GM12873 (cell line): ENCODE data around the gene SYF2.
A peak's percentile ranks its signal among the peaks of the same experiment; 100 is the strongest.

Source experiments
- TF ChIP-seq, protein P1 (sequence below): IDR thresholded peaks from 2 replicates; pipeline ENCODE4 v1.5.1; 2012; ENCODE audit warnings: low read depth, mild to moderate bottlenecking, moderate library complexity, low read length, control low read depth; ENCODE audit not compliant: insufficient read depth; ENCODE audit errors: missing control alignments

The SYF2 gene

DNA sequence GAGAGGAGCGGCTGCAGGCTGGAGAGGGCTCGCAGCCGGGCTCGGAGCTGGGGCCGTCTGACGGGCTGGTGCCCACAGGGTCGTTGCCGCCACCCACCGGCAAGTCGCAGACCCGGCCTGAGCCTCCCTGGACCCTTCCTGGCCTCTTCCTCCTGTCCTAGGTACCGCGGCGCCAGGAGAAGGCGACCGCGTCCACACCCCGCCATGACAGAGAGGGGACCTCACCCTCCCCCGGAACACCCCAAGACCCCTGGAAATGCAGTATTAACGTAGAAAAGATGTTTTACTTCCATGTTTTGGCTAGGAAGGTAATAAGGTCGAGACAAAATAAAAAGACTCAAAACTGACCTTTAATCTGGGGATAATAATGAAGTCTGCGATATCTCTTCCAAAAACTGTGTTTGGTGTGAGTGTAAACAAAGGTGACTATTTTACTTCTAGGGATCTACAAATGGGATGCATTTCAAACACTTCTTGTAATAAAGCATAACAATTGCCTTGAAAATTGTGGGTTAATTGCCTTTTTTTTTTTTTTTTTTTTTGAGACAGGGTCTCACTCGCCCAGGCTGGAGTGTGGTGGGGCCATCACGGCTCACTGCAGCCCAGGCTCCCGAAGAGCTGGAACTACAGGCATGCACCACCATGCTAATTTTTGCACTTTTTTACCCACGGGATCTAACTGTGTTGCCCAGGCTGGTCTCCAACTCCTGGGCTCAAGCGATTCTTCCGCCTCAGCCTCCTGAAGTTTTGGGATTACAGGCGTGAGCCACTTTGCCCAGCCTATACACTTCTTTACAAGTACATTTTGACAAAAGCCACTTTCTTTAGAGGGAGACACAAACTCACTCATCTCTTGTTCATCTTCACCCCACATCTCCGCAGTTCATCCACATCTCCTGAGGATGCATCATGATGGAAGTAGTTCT is 15.8 kb upstream of the SYF2 start:
- TF ChIP-seq, protein P1, sequence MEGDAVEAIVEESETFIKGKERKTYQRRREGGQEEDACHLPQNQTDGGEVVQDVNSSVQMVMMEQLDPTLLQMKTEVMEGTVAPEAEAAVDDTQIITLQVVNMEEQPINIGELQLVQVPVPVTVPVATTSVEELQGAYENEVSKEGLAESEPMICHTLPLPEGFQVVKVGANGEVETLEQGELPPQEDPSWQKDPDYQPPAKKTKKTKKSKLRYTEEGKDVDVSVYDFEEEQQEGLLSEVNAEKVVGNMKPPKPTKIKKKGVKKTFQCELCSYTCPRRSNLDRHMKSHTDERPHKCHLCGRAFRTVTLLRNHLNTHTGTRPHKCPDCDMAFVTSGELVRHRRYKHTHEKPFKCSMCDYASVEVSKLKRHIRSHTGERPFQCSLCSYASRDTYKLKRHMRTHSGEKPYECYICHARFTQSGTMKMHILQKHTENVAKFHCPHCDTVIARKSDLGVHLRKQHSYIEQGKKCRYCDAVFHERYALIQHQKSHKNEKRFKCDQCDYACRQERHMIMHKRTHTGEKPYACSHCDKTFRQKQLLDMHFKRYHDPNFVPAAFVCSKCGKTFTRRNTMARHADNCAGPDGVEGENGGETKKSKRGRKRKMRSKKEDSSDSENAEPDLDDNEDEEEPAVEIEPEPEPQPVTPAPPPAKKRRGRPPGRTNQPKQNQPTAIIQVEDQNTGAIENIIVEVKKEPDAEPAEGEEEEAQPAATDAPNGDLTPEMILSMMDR = peak; percentile 41

DNA sequence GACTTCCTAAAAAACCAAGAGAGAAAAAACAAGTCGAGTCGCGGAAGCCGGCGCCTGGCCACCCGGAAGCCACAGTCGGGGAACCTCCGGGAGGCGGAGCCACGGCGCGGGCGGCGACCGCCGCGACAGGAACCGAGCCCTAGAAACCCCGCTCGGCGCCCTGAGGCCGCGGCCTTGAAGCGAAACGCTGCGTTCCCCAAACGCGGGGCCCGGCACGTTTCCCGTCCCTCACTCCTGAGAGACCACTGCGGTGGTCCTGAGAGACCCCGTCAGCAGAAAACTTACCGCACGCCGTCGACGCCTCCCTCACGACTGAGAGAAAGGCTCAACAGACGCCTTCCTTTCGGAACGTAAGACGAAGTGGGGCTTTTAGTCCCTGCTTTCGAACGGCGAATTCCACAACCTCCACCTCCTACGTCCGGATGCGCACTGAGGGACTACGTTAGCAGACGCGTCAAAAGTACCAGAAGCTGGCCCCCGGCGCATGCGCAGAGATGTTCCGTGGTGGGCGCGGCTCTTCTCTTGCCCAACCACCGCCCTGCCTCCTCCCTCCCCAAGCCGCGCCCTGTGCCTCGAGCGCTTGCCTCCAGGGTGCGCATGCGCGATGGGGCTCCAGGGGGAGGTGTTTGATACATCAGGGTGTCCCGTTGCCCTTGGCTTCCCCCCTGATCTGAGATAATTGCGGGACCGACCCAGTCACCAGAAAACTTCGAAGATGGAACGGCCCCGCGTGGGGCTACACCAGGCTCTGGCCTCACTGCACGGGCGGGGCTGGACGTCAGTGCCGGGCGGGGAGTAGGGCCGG is 14.9 kb upstream of the SYF2 start, which contains the start of gene RSRP1:
Gene RSRP1 (minus strand): TSS at position 431 of the 805 bp plus-strand sequence. CDS start 491 bp downstream, outside the sequence.
- TF ChIP-seq, protein P1 = no peak

DNA sequence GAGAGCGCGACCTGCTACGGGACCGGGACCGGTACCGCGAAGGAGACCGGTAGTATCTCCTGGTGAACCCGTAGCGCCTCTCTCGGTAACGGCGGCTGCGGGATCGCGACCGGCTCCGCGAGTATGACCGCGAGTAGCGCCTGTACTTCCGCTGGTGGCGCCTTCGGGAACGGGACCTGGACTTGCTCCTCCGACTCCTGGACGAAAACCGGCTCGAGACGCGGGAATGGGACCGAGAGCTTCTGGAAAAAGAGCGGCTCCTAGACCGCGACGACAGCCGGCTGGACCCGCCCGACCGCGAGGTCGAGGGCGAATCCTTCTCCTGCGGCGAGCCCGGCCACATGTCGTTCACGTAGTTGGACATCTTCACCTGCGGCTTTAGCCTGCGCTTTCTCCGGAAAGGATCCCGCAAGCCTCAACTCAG is 14.3 kb upstream of the SYF2 start:
- TF ChIP-seq, protein P1 = peak; percentile 3

DNA sequence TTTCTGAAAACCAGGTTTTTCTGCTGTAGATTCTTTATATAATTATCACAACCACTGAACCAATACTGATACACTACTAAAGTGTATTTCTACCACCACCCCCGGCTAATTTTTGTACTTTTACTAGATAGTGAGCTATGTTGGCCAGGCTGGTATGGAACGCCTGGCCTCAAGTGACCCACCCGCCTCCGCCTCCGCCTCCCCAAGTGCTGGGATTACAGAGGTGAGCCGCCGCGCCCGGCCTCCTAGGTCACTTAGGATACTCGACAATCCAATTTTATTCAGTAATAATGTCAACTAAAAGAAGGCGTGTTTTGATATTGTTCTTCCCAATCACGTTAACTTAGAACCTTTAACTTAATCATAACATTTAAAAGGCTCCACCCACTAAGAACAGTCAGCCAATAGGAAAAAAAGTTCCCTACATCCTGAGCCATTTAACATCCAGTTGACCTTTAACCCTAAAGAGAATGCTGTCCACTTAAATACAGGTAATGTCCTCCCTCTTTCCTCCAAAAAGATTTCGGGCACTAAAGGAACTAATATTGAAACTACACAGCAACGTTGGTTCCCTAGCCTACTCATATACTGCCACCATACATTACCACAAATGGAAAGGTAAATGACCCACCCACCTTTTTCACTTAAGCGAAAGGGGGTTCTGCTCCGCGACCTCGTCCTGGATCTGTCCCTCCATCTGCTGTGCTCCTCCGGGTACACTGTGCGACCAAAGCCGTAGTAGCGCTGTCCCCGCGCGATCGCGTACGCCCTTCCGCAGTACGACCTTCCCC is 13.7 kb upstream of the SYF2 start:
- TF ChIP-seq, protein P1 = no peak

DNA sequence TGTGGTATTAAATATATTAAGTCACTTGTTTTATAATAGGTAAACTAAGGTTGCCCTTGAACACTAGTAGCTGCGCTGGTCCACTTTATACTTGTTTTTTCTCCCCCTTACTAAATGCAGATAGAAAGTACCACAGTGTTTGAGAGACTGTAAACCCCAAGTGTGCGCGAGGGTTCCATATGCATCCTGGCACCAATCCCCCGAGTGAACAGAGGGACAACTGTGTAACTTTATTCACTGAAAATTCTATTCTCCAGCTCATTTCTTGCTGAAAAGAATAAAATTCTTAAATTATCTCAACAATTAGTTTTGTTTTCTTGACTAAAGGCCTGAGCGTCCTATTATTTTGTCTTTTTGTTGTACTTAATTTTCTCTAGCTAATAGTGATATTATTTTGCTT is 13.1 kb upstream of the SYF2 start:
- TF ChIP-seq, protein P1 = no peak

DNA sequence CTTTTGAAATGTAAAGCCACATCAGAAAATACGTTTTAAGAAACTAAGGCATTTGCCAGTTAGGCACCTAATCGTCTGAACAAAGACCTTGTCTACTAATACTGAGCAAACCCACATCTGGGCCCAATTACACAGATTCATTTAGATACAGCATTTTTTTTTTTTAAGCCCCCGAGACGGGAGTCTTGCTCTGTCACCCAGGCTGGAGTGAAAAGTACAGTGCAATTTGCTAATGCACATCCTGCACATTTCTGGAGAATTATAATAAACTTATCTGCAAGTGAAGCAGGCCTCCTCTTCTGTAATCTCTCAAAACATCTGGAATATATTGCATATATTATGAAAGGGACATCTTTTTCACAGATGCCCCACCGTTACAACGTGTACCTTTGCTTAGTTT is 11.6 kb upstream of the SYF2 start:
- TF ChIP-seq, protein P1 = no peak
